GDM1 (cell line): ENCODE results near the gene DBF4B.

Experiments
- DNase-seq: peaks from one replicate; lab custom pipeline; 2025; lab: John Stamatoyannopoulos, UW

The DBF4B gene

GRCh38 chr17:44777394-44778348, 69.2 kb downstream of the DBF4B start:
- DNase-seq = no peak

GRCh38 chr17:44778656-44779210, 70.3 kb downstream of the DBF4B start:
- DNase-seq = no peak

- DNase-seq = peak; percentile 48
Measured at GRCh38 chr17:44779211-44780025, 71.0 kb downstream of the DBF4B start.

- DNase-seq = no peak
Measured at GRCh38 chr17:44780161-44780560, 71.7 kb downstream of the DBF4B start.

- no peak for DNase-seq
Measured at GRCh38 chr17:44780845-44781480, 72.5 kb downstream of the DBF4B start.

GRCh38 chr17:44781551-44782325, 73.3 kb downstream of the DBF4B start:
- no peak for DNase-seq

GRCh38 chr17:44782326-44782850, 73.9 kb downstream of the DBF4B start:
- DNase-seq = no peak

- DNase-seq = no peak
Measured at GRCh38 chr17:44785921-44786320, 77.5 kb downstream of the DBF4B start.

- no peak for DNase-seq
Measured at GRCh38 chr17:44786551-44787081, 78.2 kb downstream of the DBF4B start.

GRCh38 chr17:44787271-44787940, 78.9 kb downstream of the DBF4B start:
- no peak for DNase-seq

- DNase-seq = no peak
Measured at GRCh38 chr17:44788139-44788538, 79.7 kb downstream of the DBF4B start.

- no peak for DNase-seq
Measured at GRCh38 chr17:44792276-44792675, 83.8 kb downstream of the DBF4B start.

- DNase-seq = no peak
Measured at GRCh38 chr17:44793885-44794842, 85.7 kb downstream of the DBF4B start.

GRCh38 chr17:44794851-44795413, 86.5 kb downstream of the DBF4B start:
- DNase-seq = peak; percentile 37

- no peak for DNase-seq
Measured at GRCh38 chr17:44795421-44795820, 87.0 kb downstream of the DBF4B start.

GRCh38 chr17:44795928-44796327, 87.5 kb downstream of the DBF4B start:
- no peak for DNase-seq

- no peak for DNase-seq
Measured at GRCh38 chr17:44796731-44797130, 88.3 kb downstream of the DBF4B start.

- no peak for DNase-seq
Measured at GRCh38 chr17:44797802-44798201, 89.3 kb downstream of the DBF4B start.

GRCh38 chr17:44798356-44798755, 89.9 kb downstream of the DBF4B start:
- no peak for DNase-seq
